Uterus (tissue), 4 donors: ENCODE data around the gene TMPRSS3. TPM values are rescaled to one million over a fixed set of nuclear protein-coding genes. Genes with fewer than 3 reads are reported as not detected.

Source experiments
- DNase-seq, 2 donors: peaks; one replicate each; pipeline ENCODE4 v3.0.0-alpha.2; 2019 to 2020
- H3K27ac ChIP-seq, 2 donors: fragments of 200-600 bp; sonication (generic); 1 replicate in 1 of 2; 2 replicates in 1 of 2; pipeline ENCODE4 v1.5.1; 2016 to 2018
- H3K27me3 ChIP-seq, 2 donors: fragments of 200-600 bp; sonication (generic); one replicate each; pipeline ENCODE4 v1.5.1; 2018 to 2019; ENCODE audit warnings: control low read depth in 1 of 2
- H3K36me3 ChIP-seq, 2 donors: fragments of 200-600 bp; sonication (generic); one replicate each; pipeline ENCODE4 v1.5.1; 2019; ENCODE audit warnings: control low read depth in 1 of 2
- H3K4me1 ChIP-seq, 2 donors: fragments of 200-600 bp; sonication (generic); one replicate each; pipeline ENCODE4 v1.5.1; 2018 to 2019; ENCODE audit warnings: control low read depth in 1 of 2
- H3K4me3 ChIP-seq, 2 donors: fragments of 200-600 bp; sonication (generic); 1 replicate in 1 of 2; 2 replicates in 1 of 2; pipeline ENCODE4 v1.5.1; 2018 to 2019; ENCODE audit warnings: mild to moderate bottlenecking in 1 of 2
- H3K9me3 ChIP-seq, 2 donors: fragments of 200-600 bp; sonication (generic); one replicate each; pipeline ENCODE4 v1.5.1; 2019; ENCODE audit warnings: control low read depth in 1 of 2
- POLR2A ChIP-seq, 2 donors: fragments of 450-650 bp; IDR thresholded peaks; one replicate each; pipeline ENCODE4 v1.6.1; 2016; ENCODE audit warnings: antibody characterized with exemption in 2 of 2, mild to moderate bottlenecking in 1 of 2, moderate library complexity in 1 of 2
- intact Hi-C: fragments of 100-400 bp; cut with DNase I; formaldehyde crosslinking; loops from one replicate; pipeline ENCODE4 v1.15.1; 2023; ENCODE audit warnings: low total_unique reads
- total RNA-seq, 4 donors: library from RNA; depleted of rRNA in 3 of 4; stranded (reverse); fragments of >200 nt in 3 of 4; gene quantifications; one replicate each; pipeline versions ENCODE4 v1.1.0 to v1.2.4, GENCODE V29; 2014 to 2023
- TF ChIP-seq, protein P1 (sequence below), 4 experiments: fragments of 200-600 bp in 2 of 4; fragments of 450-650 bp in 2 of 4; sonication (generic) in 2 of 4; IDR thresholded peaks; one replicate each; pipeline ENCODE4 v1.5.1; 2016 to 2019; ENCODE audit warnings: antibody characterized with exemption in 4 of 4, mild to moderate bottlenecking in 2 of 4, moderate library complexity in 1 of 4
- donor health status: DM: yes; HTN: yes; CAD: no.

Gene TMPRSS3
- total RNA-seq, 4 donors from 2014 or later, result 0.18 to 4.4 TPM; not detected in 2

GRCh38 chr21:42425591-42425990 is 29.7 kb upstream of the TMPRSS3 start:
- no peaks in the 10 kb centered on the region for H3K27me3 ChIP-seq
- no peak overlapping the region for H3K4me3 ChIP-seq
- DNase-seq, result no peak
- H3K36me3 ChIP-seq, result no peaks in the 10 kb centered on the region
- no peak overlapping the region for H3K27ac ChIP-seq
- no peaks in the 10 kb centered on the region for H3K4me1 ChIP-seq
- TF ChIP-seq POLR2A (IDR thresholded peaks at IDR 0.05), result no peak
- TF ChIP-seq, protein P1, sequence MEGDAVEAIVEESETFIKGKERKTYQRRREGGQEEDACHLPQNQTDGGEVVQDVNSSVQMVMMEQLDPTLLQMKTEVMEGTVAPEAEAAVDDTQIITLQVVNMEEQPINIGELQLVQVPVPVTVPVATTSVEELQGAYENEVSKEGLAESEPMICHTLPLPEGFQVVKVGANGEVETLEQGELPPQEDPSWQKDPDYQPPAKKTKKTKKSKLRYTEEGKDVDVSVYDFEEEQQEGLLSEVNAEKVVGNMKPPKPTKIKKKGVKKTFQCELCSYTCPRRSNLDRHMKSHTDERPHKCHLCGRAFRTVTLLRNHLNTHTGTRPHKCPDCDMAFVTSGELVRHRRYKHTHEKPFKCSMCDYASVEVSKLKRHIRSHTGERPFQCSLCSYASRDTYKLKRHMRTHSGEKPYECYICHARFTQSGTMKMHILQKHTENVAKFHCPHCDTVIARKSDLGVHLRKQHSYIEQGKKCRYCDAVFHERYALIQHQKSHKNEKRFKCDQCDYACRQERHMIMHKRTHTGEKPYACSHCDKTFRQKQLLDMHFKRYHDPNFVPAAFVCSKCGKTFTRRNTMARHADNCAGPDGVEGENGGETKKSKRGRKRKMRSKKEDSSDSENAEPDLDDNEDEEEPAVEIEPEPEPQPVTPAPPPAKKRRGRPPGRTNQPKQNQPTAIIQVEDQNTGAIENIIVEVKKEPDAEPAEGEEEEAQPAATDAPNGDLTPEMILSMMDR (IDR thresholded peaks at IDR 0.05), result no peak
- intact Hi-C loops, result no loop called here
- H3K9me3 ChIP-seq, result peaks cover 0 to 4% of the 10 kb centered on the region in 2 donors

DNA sequence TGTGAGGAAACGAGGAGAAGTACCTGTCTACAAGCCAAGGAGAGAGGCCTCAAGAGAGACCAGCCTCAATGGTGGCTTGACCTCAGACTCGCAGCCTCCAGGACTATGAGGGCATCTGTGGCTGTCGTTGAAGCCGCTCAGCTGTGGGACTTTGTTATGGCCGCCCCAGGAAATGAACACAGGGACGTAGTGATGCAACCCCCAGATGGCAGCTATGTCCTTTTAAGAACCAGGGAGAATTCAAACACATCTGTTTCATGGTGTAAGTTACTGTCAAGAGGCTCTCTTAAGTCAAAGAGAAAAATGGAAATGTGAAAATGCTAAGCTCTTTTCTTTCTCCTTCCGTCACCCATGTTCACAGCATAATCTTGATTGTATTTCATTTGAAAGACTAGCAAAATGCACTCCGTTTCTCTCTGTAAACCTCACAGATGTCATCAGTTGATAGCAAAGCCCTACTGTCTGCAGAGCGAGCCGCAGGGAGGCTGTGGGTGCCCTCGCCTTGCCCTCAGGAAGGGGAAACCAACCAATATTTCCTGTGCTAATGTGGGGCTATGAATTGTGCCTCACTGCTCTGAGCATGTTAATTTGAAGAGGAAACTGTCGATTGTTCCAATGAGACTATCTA is 29.2 kb upstream of the TMPRSS3 start:
- intact Hi-C loops, result no loop called here
- no peaks in the 10 kb centered on the region for H3K27me3 ChIP-seq

GRCh38 chr21:42423685-42424084 is 27.8 kb upstream of the TMPRSS3 start:
- no peak overlapping the region for H3K27ac ChIP-seq
- no peak overlapping the region for H3K4me3 ChIP-seq
- H3K4me1 ChIP-seq, result no peaks in the 10 kb centered on the region
- no peak for DNase-seq
- H3K36me3 ChIP-seq, result no peaks in the 10 kb centered on the region
- no peaks in the 10 kb centered on the region for H3K27me3 ChIP-seq
- intact Hi-C loops, result no loop called here
- TF ChIP-seq, protein P1 (IDR thresholded peaks at IDR 0.05), result no peak
- no peak for TF ChIP-seq POLR2A (IDR thresholded peaks at IDR 0.05)
- peaks cover 0 to 4% of the 10 kb centered on the region in 2 donors for H3K9me3 ChIP-seq

More for the DNA sequence above, 29.2 kb upstream of the TMPRSS3 start:
- Histone ChIP-seq H3K9me3 (peaks cover 0 to 4% of the 10 kb centered on the region in 2 donors), H3K27ac (no peak overlapping the region), H3K36me3 (no peaks in the 10 kb centered on the region), H3K4me3 (no peak overlapping the region), H3K4me1 (no peaks in the 10 kb centered on the region)
- no peak for DNase-seq
- TF ChIP-seq, protein P1 (IDR thresholded peaks at IDR 0.05), result no peak
- no peak for TF ChIP-seq POLR2A (IDR thresholded peaks at IDR 0.05)

- H3K27me3 ChIP-seq, result no peaks in the 10 kb centered on the region
- DNase-seq, result no peak
- no peak for TF ChIP-seq POLR2A (IDR thresholded peaks at IDR 0.05)
- TF ChIP-seq, protein P1 (IDR thresholded peaks at IDR 0.05), result no peak
- intact Hi-C loops, result no loop called here
- no peak overlapping the region for H3K27ac ChIP-seq
- H3K4me1 ChIP-seq, result no peaks in the 10 kb centered on the region
- peaks cover 0 to 4% of the 10 kb centered on the region in 2 donors for H3K9me3 ChIP-seq
- H3K36me3 ChIP-seq, result no peaks in the 10 kb centered on the region
- no peak overlapping the region for H3K4me3 ChIP-seq
Measured at GRCh38 chr21:42423197-42423675, 27.4 kb upstream of the TMPRSS3 start.

DNA sequence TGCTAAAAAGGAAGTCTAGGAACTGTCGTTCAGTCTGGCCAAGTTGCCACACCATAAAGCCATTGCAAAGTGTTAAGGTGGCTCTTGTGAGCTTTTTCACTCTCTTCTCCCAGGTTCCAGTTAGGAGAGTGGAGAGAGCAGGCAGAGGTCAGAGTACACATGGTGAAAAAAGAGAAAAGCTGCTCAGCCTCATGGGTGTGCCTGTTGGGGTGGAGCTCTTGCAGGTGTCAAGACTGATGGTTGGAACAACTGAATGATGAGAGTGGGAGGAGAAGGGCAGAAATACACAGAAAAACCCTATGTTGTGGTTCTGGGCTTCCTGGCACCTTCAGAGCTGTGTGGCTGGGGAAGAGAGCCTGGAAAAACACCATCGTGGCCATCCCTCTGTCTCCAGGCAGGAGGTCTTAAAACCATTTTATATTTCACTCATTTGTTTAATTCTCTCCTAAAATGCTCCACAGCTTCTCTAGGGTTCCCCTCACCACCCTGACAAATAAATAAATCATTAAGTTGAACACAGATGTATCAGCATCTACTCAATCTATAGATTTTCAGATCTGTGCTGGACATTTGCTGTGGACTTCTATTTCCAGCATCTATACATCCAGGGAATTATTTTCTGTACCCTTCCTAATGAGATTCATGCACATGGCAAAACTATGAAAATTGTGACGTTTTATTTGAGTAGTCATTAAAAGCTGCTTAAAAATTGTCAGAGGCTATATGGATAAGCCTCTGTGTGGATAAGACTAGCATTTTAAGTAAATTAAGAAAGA is 25.4 kb upstream of the TMPRSS3 start:
- H3K9me3 ChIP-seq, result peaks cover 0 to 4% of the 10 kb centered on the region in 2 donors
- DNase-seq, result no peak
- TF ChIP-seq, protein P1 (IDR thresholded peaks at IDR 0.05), result no peak
- no peak for TF ChIP-seq POLR2A (IDR thresholded peaks at IDR 0.05)
- no peak overlapping the region for H3K27ac ChIP-seq
- intact Hi-C loops, result no loop called here
- no peaks in the 10 kb centered on the region for H3K36me3 ChIP-seq
- no peak overlapping the region for H3K4me3 ChIP-seq
- no peaks in the 10 kb centered on the region for H3K4me1 ChIP-seq
- no peaks in the 10 kb centered on the region for H3K27me3 ChIP-seq
